DMS153 (cell line): Measurements from ENCODE around the gene ARL3.

Experiments
- DNase-seq: peaks from one replicate; lab custom pipeline; 2025; lab: John Stamatoyannopoulos, UW

ARL3 gene

GRCh38 chr10:102635377-102635776 lies 78.8 kb downstream of the ARL3 start:
- no peak for DNase-seq

- DNase-seq: no peak
These were observed 79.5 kb downstream of the ARL3 start for GRCh38 chr10:102634686-102635085.

DNA sequence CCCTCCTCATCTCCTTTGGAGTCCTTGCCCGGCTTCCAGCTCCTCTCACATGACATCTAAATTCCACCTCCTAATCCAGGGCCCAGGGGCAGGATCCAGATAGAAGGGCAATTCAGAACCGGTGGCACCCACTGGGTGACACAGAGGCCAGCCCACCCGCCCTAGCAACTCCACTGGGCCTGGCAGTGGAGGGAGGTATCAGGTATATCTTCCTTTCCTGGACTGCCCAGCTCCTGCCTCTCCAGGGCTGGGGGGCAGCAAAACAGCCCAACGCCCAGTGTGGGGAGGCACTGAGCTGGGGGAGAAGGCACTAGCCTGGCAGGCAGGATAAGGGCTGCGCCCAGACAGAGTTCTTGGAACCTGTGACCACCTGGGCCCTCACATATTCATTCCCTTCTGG lies 80.3 kb downstream of the ARL3 start:
- no peak for DNase-seq

DNA sequence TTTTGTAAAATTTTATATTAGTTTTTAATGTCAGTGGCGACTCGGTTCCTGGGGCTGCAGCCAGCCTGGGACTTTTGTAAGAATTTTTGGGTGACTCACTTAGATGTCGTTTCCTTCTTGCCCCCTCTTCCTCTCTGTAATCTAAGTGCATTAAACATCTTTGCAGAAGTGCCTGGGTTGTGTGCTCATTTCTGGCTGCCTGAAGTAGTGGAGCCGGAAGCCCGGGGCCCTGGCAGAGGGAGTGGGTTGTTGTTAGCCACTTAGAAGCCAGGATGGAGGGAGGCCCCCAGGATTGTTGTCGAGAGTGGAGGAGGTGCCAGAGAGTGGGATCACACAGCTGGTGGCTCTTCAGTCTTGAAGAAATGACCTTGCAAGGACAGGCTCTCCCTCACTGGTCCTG lies 80.9 kb downstream of the ARL3 start:
- no peak for DNase-seq

DNA sequence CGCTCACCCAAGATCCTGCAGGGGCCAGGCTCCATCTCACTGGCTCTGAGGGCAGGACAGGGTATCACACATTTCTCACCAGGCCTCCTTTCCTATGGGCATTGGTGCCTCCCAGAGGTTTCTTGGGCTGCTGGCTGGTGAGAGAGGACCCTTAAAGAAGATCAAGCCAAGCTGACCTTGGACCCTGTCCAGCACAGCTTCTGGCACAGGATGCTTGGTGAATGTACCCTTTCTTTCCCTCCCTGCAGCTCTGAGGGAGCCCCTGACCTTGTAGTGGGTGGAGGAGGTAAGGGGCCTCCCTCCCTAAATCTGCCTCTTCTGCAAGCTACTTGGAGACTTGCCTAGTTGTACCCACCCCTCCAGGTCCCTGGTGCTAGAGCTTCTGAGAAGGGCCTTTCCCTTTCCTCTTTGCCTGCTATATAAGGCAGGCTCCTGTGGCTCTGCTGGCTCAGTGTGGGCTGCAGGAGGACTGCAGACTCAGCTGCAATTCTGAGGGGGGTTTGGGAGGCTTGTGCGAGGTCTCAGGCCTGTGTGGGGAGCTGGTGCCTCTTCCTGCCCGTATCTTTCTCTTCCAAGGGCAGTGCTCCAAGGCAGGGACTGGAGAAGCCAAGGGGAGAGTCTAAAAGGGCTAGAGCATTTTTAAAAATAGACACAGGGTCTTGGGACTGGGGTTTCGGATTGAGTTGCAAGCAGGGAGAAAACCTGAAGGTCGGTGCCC lies 81.6 kb downstream of the ARL3 start:
- DNase-seq: no peak

GRCh38 chr10:102631525-102632393 lies 82.4 kb downstream of the ARL3 start:
- DNase-seq: no peak

DNA sequence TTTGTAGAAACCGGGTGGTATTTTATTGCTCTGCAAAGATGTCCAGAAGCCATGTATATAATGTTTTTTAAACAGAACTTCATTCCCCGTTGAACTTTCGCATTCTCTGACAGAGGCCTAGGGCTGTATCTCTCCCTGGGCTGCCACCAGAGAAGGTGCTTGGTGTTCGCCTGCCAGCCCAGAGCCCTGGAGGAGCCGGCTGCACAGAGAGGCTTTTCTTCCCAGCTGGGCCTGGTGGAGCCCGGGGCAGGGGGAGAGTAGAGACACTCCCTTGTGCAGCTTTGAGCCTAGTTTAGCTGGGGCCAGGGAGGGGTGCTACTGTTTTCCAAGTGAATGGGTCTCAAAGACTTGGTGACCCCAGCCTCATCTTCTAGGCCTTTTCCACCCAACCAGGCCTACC lies 83.5 kb downstream of the ARL3 start:
- DNase-seq: no peak

- no peak for DNase-seq
These were observed 84.3 kb downstream of the ARL3 start for GRCh38 chr10:102629661-102630614.

DNA sequence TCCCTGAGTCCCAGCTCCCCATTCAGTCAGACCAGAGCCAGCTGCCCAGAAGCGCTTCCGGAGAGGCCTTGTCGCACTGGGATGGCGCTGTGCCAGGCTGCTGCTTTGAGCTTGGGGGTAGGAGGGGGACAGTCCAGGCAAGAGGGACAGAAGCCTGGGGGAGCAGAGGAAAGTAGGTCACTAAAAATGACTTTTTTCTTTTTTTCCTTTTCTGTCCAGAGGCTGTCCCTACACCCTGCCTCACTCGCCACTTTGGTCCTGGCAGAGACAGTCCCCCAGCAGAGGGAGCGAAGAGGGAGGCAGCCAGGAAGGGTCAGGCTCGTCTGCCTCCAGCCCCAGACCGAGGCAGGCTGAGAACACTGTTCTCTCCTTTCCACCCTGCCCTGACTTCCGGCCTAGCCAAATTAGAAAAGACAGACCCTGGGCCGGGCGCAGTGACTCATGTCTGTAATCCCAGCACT lies 85.7 kb downstream of the ARL3 start:
- DNase-seq: peak; percentile 12

- DNase-seq: no peak
These were observed 86.4 kb downstream of the ARL3 start for GRCh38 chr10:102627736-102628293.

DNA sequence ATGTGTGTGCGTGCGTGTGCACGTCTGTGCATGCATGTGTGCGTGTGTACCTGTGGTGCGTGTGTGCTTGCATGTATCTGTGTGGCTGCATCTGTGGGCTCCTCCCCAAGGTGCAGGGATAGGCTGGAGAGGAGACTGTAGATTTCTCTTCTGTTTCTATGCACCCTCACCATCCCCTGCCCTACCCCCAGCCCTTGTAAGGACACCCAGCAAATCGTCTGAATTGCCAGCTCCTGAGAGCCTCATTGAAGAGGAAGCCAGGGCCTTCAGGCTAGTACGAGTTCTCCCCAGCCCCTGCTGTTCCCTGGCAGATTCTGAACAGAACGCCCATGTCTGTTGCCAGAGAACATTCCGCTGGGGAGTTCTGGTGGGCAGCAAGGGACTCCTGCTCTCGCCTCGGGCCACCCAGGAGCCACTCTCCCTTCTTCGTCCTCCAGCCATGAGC lies 86.9 kb downstream of the ARL3 start:
- no peak for DNase-seq

DNA sequence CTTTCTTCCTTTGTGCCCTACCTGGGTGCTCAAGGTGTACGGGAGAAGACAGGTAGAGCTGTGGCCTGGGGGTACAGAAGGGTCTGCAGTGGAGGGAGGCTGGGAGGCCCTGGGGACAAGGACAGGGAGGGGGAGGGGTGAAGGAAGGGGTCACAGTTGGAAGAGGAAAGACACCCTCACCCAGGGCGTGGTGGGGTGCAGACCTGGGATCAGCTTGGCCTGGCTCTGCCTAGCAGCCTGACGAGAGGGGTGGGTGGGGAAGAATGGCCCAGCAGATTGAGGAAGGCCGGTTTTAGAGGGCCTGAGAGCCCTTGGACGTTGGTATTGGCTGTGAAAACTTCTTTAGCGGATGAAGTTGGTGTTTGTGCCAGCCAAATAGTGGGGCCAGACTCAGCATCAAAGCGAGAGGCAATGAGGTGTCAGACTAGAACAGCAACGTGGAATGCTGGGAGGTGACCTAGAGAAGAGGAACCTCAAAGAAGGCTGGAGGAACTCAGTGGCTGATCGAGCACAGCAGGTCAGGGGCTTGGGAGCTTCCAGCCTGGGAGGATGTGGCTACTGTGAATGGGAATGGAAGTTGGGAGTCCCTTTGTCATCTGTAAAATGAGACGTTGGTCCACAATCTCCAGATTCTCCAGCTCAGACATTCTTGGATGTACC lies 88.0 kb downstream of the ARL3 start:
- no peak for DNase-seq

GRCh38 chr10:102624751-102625645 lies 89.2 kb downstream of the ARL3 start:
- no peak for DNase-seq

DNA sequence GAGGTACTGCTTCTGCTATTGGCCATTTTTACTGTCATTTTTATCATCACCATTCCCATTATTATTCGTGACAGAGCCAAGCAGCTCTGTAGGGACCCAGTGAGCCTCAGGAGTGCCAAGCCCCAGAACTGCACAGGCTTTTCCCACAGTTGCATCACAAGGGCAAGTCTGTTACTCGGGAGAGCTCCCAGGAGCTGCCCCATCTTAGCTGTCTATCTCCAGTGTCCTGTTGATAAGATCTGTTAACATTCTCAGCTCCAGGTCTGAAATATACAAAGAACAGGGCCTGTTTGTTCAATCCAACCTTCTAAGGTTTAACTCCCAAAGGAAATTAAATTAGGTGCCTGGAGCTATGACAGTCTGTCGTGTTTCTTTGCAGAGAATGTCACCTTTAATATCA lies 90.1 kb downstream of the ARL3 start:
- no peak for DNase-seq
